Measurements from ENCODE around the gene ICAM1.
"Not testable (repeated sequence)": the region's sequence is repeated elsewhere in the genome, so short reads cannot be mapped to it uniquely, and the experiment has no call there.

Gene ICAM1, protein sequence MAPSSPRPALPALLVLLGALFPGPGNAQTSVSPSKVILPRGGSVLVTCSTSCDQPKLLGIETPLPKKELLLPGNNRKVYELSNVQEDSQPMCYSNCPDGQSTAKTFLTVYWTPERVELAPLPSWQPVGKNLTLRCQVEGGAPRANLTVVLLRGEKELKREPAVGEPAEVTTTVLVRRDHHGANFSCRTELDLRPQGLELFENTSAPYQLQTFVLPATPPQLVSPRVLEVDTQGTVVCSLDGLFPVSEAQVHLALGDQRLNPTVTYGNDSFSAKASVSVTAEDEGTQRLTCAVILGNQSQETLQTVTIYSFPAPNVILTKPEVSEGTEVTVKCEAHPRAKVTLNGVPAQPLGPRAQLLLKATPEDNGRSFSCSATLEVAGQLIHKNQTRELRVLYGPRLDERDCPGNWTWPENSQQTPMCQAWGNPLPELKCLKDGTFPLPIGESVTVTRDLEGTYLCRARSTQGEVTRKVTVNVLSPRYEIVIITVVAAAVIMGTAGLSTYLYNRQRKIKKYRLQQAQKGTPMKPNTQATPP

DNA sequence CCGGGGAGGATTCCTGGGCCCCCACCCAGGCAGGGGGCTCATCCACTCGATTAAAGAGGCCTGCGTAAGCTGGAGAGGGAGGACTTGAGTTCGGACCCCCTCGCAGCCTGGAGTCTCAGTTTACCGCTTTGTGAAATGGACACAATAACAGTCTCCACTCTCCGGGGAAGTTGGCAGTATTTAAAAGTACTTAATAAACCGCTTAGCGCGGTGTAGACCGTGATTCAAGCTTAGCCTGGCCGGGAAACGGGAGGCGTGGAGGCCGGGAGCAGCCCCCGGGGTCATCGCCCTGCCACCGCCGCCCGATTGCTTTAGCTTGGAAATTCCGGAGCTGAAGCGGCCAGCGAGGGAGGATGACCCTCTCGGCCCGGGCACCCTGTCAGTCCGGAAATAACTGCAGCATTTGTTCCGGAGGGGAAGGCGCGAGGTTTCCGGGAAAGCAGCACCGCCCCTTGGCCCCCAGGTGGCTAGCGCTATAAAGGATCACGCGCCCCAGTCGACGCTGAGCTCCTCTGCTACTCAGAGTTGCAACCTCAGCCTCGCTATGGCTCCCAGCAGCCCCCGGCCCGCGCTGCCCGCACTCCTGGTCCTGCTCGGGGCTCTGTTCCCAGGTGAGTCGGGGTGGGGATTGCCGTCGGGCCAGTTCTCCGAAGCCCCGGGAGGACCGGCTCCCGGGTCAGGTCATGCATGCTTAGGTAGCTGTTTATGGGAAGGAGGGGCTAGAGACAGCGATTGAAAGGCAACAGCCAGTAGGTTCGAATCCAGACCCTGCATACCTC, at the start of gene ICAM1:
Gene ICAM1, plus strand, starts transcription at position 505 of the 779 bp plus-strand sequence. Its CDS starts 40 bp downstream, at position 545.
- DNase-seq: peak; percentile 75 to 79

DNA sequence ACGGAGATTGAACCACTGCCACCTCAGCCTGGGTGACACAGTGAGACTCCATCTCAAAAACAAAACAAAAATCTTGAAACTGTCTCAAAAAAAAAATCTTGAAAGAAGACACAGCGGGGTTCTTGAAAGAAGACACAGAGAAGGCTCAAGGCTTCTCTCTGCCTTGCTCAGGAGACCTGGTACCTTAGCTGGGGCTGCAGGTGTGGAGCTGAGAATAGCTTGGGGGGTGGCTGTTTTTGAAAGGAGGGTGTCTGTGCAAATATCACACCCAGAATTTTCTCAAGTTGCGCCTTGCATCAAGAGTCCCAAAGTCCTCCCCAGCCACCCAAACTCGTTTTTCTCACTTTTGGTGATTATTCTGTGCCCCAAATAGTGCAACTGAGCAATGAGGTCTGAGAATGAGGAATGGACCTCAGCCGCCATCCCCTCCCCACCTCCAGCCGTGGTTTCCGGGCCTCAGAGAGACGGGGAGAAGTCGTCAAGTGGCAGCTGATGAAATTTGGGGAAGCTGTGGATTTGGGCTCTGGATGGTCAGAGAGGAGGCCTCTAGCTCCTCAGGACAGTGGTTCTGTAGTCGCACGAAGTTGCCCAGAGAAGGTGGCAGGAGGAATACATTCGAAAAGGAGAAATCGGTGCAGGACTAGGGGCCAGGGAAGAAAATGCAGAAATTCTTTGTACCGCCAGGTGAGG, 48.6 kb upstream of the ICAM1 start:
- no peak for DNase-seq

DNA sequence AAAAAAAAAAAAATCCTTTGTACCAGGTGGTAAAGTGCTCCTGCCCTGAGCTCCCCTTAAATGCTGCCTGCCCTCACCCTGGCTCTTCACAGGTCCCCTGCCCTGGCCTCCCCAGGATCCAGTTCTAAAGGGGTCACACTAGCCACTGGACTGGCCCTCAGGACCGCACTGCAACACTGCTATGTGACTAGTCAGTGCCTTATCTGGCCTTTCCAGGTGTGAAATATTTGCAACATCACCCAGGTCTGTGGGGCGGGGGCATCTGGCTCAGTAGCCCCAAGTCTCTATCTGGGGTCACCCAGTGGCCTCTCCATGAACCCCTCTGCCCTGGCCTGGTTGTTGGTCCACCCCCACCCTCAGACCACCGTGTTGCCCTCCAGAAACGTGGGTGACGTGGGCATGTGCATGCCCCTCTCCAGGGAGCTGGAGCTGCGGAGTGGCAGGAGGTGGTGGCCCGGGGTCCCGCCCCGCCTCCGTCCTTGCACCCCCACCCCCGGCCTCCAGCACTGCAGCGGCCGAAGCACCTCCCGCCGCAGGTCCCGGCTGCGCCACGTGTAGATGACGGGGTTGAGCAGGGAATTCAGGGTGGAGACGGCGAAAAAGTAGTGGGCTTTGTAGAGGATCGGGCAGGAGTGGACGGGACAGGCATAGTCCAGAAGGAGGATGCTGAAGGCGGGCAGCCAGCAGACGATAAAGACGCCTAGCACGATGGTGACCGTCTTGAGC, 47.3 kb upstream of the ICAM1 start:
- no peak for DNase-seq

DNA sequence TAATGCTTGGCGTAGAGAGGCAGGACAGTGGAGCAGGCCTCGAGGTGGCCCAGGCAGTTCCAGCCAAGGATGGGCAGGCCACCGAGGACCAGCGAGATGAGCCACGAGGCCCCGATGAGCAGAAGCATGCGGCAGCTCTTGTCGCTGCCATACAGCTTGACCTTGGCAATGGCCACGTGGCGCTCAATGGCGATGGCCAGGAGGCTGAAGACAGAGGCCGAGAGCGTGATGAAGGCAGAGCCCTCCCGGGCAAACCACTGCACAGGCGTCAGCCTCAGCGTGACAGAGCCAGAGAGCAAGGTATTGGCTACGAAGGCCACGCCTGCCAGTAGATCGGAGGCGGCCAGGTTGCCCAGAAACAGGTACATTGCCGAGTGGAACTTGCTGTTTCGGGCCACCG, 46.6 kb upstream of the ICAM1 start:
- DNase-seq: no peak

GRCh38 chr19:10226021-10226375, 44.9 kb upstream of the ICAM1 start:
- no peak for DNase-seq

DNA sequence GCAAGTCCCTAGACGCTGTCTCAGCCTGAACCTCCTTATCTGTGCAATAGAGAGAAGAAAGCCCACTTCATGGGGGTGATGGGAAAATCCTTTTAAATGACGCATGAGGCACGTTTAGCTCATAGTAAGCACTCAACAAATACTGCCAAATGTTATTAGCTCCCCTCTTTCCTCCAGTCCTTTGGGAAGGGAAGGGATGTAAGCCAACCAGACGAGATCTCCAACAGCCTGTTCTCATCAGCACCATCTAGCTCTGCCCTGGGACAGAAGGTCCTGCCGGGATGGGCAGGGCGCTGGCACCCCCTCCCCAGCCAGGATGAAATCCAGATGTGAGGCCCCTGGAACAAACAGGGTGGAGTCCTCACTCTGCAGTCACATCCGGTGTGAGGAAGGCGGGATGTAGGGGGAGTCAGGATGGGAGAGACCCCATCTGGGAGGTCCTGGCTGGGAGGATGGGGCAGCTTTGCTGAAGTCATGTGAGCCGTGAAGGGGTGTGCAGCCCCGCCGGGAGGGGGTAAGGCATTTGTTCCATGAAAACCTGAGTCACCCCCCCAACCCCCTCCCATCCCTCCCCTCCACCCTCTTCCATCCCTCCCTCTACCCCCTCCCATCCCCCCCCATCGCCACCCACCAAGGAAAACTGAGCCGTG, 44.4 kb upstream of the ICAM1 start:
- DNase-seq: no peak

GRCh38 chr19:10227026-10227971, 43.6 kb upstream of the ICAM1 start:
- no peak for DNase-seq

- no peak for DNase-seq
These were observed 42.5 kb upstream of the ICAM1 start for GRCh38 chr19:10228393-10228792.

DNA sequence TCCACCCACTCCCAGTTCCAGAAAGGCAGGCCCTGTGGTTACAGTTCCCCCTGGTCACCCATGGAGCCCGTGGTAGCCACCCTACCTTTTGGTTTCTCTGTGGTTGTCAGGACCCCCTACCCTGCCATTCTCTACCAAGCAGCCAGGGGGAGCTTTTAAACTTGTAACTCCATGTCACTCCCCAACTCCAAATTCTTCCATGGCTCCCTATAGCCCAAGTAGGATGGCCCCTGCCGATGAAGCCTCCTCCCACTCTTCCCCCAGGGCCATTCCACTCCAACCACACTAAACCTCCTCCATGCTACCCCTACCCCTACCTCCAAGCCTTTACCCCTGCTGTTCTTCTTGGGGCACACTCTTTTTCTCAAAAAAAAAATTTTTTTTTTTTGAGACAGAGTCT, 42.0 kb upstream of the ICAM1 start:
- DNase-seq: peak; percentile 32 to 41

GRCh38 chr19:10230173-10230860, 40.6 kb upstream of the ICAM1 start:
- peak; percentile 60 to 75 for DNase-seq

- peak; percentile 73 to 81 for DNase-seq
These were observed 39.9 kb upstream of the ICAM1 start, which contains the start of gene S1PR2 for GRCh38 chr19:10230861-10231611. Gene S1PR2 (minus strand): TSS chr19:10231331. CDS start chr19:10224905, 6,426 bp downstream.

- DNase-seq: no peak
These were observed 39.2 kb upstream of the ICAM1 start for GRCh38 chr19:10231612-10232228.

DNA sequence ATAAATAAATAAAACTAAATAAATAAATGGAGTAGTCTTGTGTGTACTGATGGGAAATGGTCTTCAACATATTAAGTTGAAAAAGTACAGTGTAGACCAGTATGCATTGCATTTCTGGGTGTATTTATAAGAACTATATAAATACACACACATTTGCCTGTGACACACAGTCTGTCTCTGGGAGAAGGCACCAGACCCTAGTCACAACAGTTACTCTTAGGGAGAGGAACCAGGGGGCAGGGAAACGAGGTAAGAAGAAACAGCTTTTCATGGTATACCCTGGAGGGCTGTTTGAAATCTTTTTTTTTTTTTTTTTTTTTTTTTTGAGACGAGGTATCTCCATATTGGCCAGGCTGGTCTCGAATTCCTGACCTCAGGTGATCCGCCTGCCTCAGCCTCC, 37.0 kb upstream of the ICAM1 start:
- DNase-seq: no peak

GRCh38 chr19:10235003-10235402, 35.9 kb upstream of the ICAM1 start:
- no peak for DNase-seq

DNA sequence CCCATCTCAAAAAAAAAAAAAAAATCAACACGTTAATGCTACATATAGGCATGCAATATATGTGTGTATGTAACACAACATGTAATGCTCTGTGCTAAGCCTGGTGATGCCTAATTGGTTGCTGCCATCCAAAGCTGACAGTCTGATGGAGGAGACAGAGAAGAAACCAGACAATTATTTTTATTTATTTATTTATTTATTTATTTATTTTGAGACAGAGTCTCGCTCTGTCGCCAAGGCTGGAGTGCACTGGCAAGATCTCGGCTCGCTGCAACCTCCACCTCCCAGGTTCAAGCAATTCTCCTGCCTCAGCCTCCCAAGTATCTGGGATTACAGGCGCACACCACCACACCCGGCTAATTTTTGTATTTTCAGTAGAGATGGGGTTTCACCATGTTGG, 35.5 kb upstream of the ICAM1 start:
- not testable (repeated sequence) for DNase-seq

DNA sequence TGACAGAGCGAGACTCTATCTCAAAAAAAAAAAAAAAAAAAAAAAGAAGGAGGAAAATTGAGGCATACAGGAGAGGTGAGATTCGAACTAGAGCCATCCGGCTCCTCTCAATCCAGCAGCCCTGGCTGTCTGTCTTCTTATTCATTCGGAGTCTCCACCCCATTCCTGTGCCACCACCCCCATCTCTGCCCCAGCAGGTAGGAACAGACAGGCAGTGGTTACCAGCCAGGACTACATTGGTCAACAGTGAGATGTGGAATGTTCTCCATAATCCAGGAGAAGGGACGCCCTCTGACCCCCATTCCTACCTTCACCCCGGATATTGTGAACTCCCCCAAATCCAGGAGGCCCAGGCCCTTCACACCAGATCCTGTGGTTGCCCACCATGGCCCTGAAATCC, 33.2 kb upstream of the ICAM1 start:
- no peak for DNase-seq

DNA sequence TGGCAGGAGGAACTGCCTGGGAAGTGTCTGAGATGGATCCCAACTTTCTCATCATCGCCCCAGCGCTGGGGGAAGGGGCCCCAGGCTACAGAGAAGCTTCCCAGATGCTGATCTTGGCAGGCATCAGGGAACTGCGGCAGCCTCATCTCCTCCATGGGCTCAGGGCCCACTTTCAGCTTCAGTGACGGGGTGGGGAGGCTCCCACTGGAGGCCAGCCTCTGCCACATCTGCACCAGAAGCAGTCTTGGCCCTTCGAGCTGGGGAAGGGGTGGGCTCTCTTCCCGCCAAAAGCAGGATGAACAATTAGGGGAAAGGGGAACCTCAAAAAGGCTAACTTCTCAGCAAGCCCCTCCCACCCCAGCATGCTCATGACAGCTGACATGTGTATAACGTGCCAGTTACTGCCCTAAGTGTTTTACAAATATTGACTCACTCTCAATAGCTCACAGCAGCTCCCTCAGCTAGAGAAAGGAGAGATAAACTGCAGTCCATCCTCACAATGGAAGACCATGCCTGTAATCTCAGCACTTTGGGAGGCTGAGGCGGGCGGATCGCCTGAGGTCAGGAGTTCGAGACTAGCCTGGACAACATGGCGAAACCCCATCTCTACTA, 32.6 kb upstream of the ICAM1 start:
- DNase-seq: no peak

- DNase-seq: not testable (repeated sequence)
These were observed 29.0 kb upstream of the ICAM1 start for GRCh38 chr19:10241826-10242449.

All from stimulated activated CD4-positive, alpha-beta T cell treated with anti-CD3 and anti-CD28 coated beads, Interleukin-2, amount 100 ng/mL, for 24 hours (primary cell).